ENCODE results near the gene KRTAP9-6. TPM values are rescaled to one million over a fixed set of nuclear protein-coding genes. Genes with fewer than 3 reads are reported as not detected.

KRTAP9-6 gene
- total and polyA plus RNA-seq, 2 donors (not counting 1 experiment from before 2014, with no cell fraction given), result not detected

DNA sequence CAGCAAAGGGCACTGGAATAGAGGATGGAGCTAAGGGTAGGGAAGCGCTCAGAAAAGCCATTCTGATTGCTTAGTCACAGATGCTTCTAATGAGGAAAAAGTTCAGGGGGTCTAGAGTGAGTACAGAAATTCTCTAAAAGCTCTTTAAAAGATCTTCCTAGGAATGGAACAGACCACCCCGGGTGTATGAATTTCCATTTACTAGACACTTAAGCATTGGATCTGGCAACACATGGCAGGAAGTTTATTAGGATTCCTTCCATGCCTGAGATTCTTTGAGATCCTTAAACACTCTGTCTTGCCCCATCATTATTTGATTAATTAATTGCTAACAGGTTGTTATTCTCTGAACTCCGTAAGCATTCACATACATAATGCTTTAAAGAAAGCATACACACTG lies 18.9 kb downstream of the KRTAP9-6 start:
- DNase-seq (ENCODE audit: low read depth in 2 of 2), result peak in 1 of 2 donors; percentile 71
- H3K27me3 ChIP-seq (ENCODE audit: control insufficient read depth, insufficient read depth, low read length), result no peaks in the 10 kb centered on the region
- H3K79me2 ChIP-seq (ENCODE audit: control insufficient read depth, insufficient read depth, low read length), result no peaks in the 10 kb centered on the region
- no peak overlapping the region for H3K4me3 ChIP-seq (replicated peaks in 1 of 4; ENCODE audit: control extremely low read depth in 1 of 4, insufficient read depth in 1 of 4, low read depth in 3 of 4, low read length in 4 of 4)
- H4K20me1 ChIP-seq (ENCODE audit: control insufficient read depth, extremely low read depth, insufficient read depth, low read length), result no peaks in the 10 kb centered on the region
- no peaks in the 10 kb centered on the region for H3K9me3 ChIP-seq (ENCODE audit: control insufficient read depth, insufficient read depth, low read depth, low read length)
- no peak overlapping the region for H3K9ac ChIP-seq (ENCODE audit: insufficient read depth, low read length)
- H2AFZ ChIP-seq (ENCODE audit: low read length), result no peak overlapping the region
- no peak for TF ChIP-seq EZH2 (IDR thresholded peaks at IDR 0.05; ENCODE audit: low read length, missing control alignments)
- TF ChIP-seq, protein P1, sequence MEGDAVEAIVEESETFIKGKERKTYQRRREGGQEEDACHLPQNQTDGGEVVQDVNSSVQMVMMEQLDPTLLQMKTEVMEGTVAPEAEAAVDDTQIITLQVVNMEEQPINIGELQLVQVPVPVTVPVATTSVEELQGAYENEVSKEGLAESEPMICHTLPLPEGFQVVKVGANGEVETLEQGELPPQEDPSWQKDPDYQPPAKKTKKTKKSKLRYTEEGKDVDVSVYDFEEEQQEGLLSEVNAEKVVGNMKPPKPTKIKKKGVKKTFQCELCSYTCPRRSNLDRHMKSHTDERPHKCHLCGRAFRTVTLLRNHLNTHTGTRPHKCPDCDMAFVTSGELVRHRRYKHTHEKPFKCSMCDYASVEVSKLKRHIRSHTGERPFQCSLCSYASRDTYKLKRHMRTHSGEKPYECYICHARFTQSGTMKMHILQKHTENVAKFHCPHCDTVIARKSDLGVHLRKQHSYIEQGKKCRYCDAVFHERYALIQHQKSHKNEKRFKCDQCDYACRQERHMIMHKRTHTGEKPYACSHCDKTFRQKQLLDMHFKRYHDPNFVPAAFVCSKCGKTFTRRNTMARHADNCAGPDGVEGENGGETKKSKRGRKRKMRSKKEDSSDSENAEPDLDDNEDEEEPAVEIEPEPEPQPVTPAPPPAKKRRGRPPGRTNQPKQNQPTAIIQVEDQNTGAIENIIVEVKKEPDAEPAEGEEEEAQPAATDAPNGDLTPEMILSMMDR (conservative IDR thresholded peaks at IDR 0.05 in 1 of 2, IDR thresholded peaks at IDR 0.05 in 1 of 2; ENCODE audit: low read depth in 1 of 2, low read length in 2 of 2), result no peak
- H3K27ac ChIP-seq (ENCODE audit: insufficient read depth, low read length), result no peak overlapping the region
- no peak overlapping the region for H3K4me2 ChIP-seq (ENCODE audit: extremely low read depth, insufficient read depth, low read length)
- H3K4me1 ChIP-seq (ENCODE audit: control insufficient read depth, extremely low read depth, insufficient read depth, low read length), result peaks cover 2% of the 10 kb centered on the region
- no peaks in the 10 kb centered on the region for H3K36me3 ChIP-seq (ENCODE audit: control insufficient read depth, insufficient read depth, low read length)

- no peaks in the 10 kb centered on the region for H4K20me1 ChIP-seq (ENCODE audit: control insufficient read depth, extremely low read depth, insufficient read depth, low read length)
- TF ChIP-seq, protein P1 (conservative IDR thresholded peaks at IDR 0.05 in 1 of 2, IDR thresholded peaks at IDR 0.05 in 1 of 2; ENCODE audit: low read depth in 1 of 2, low read length in 2 of 2), result no peak
- no peak for TF ChIP-seq EZH2 (IDR thresholded peaks at IDR 0.05; ENCODE audit: low read length, missing control alignments)
- H3K36me3 ChIP-seq (ENCODE audit: control insufficient read depth, insufficient read depth, low read length), result no peaks in the 10 kb centered on the region
- no peaks in the 10 kb centered on the region for H3K9me3 ChIP-seq (ENCODE audit: control insufficient read depth, insufficient read depth, low read depth, low read length)
- no peak overlapping the region for H3K9ac ChIP-seq (ENCODE audit: insufficient read depth, low read length)
- no peak overlapping the region for H3K4me3 ChIP-seq (replicated peaks in 1 of 4; ENCODE audit: control extremely low read depth in 1 of 4, insufficient read depth in 1 of 4, low read depth in 3 of 4, low read length in 4 of 4)
- H3K4me1 ChIP-seq (ENCODE audit: control insufficient read depth, extremely low read depth, insufficient read depth, low read length), result peaks cover 2% of the 10 kb centered on the region
- no peak for DNase-seq (ENCODE audit: low read depth in 2 of 2)
- H2AFZ ChIP-seq (ENCODE audit: low read length), result no peak overlapping the region
- no peak overlapping the region for H3K4me2 ChIP-seq (ENCODE audit: extremely low read depth, insufficient read depth, low read length)
- no peaks in the 10 kb centered on the region for H3K79me2 ChIP-seq (ENCODE audit: control insufficient read depth, insufficient read depth, low read length)
- no peaks in the 10 kb centered on the region for H3K27me3 ChIP-seq (ENCODE audit: control insufficient read depth, insufficient read depth, low read length)
- no peak overlapping the region for H3K27ac ChIP-seq (ENCODE audit: insufficient read depth, low read length)
Measured at GRCh38 chr17:41284546-41284945, 19.4 kb downstream of the KRTAP9-6 start.

- H3K27me3 ChIP-seq (ENCODE audit: control insufficient read depth, insufficient read depth, low read length), result no peaks in the 10 kb centered on the region
- H3K4me3 ChIP-seq (replicated peaks in 1 of 4; ENCODE audit: control extremely low read depth in 1 of 4, insufficient read depth in 1 of 4, low read depth in 3 of 4, low read length in 4 of 4), result no peak overlapping the region
- no peaks in the 10 kb centered on the region for H3K36me3 ChIP-seq (ENCODE audit: control insufficient read depth, insufficient read depth, low read length)
- DNase-seq (ENCODE audit: low read depth in 2 of 2), result no peak
- no peaks in the 10 kb centered on the region for H3K79me2 ChIP-seq (ENCODE audit: control insufficient read depth, insufficient read depth, low read length)
- H3K4me2 ChIP-seq (ENCODE audit: extremely low read depth, insufficient read depth, low read length), result no peak overlapping the region
- H3K9me3 ChIP-seq (ENCODE audit: control insufficient read depth, insufficient read depth, low read depth, low read length), result no peaks in the 10 kb centered on the region
- TF ChIP-seq, protein P1 (conservative IDR thresholded peaks at IDR 0.05 in 1 of 2, IDR thresholded peaks at IDR 0.05 in 1 of 2; ENCODE audit: low read depth in 1 of 2, low read length in 2 of 2), result no peak
- TF ChIP-seq EZH2 (IDR thresholded peaks at IDR 0.05; ENCODE audit: low read length, missing control alignments), result no peak
- no peak overlapping the region for H3K9ac ChIP-seq (ENCODE audit: insufficient read depth, low read length)
- no peak overlapping the region for H2AFZ ChIP-seq (ENCODE audit: low read length)
- no peak overlapping the region for H3K27ac ChIP-seq (ENCODE audit: insufficient read depth, low read length)
- H3K4me1 ChIP-seq (ENCODE audit: control insufficient read depth, extremely low read depth, insufficient read depth, low read length), result peaks cover 2% of the 10 kb centered on the region
- no peaks in the 10 kb centered on the region for H4K20me1 ChIP-seq (ENCODE audit: control insufficient read depth, extremely low read depth, insufficient read depth, low read length)
Measured at GRCh38 chr17:41287050-41287449, 21.9 kb downstream of the KRTAP9-6 start.

Data from fibroblast of lung (primary cell).